HepG2 (cell line): ENCODE results near the gene TEX19. TPM values are rescaled to one million over a fixed set of nuclear protein-coding genes. Genes with fewer than 3 reads are reported as not detected.
A peak's percentile ranks its signal among the peaks of the same experiment; 100 is the strongest.

Experiments
- ATAC-seq: fragments of 200-7000 bp; cut with Tn5 transposase; 3 replicates; pipeline ENCODE4 v1.9.1; 2020; ENCODE audit warnings: mild to moderate bottlenecking, moderate library complexity
- BruUV-seq: library from RNA; stranded (reverse); fragments of 400-500 nt; replicated peaks from 2 replicates; lab custom pipeline; 2021; lab: Mats Ljungman, UMichigan
- CTCF ChIA-PET: fragments of 300-600 bp; formaldehyde crosslinking; extraction: SDS; loops from one replicate; lab custom pipeline; 2021; ENCODE audit warnings: low total read pairs, inconsistent platforms, low intra/inter-chr PET ratio; lab: Yijun Ruan, JAX
- POLR2A ChIA-PET: fragments of 350-600 bp; sonication (Branson Sonifier 250); formaldehyde crosslinking; loops from one replicate; lab custom pipeline; 2020; ENCODE audit warnings: antibody characterized with exemption, inconsistent platforms; lab: Yijun Ruan, JAX
- DNase-seq: peaks from one replicate; pipeline ENCODE4 v3.0.0-alpha.2; 2015; ENCODE audit warnings: low spot score
- FAIRE-seq: peaks from 3 replicates; lab custom pipeline; 2011; peaks lifted over from hg19 to GRCh38; lab: Jason Lieb, UNC
- H2AFZ ChIP-seq: one replicate; pipeline ENCODE4 v1.6.1; 2011; ENCODE audit warnings: low read length, inconsistent platforms
- H3K27ac ChIP-seq: fragments of 300-600 bp; 3 replicates; pipeline ENCODE4 v1.8.0; 2011; ENCODE audit warnings: mixed run types, mild to moderate bottlenecking, mixed read lengths, low read length, inconsistent platforms; ENCODE audit not compliant: insufficient read depth; ENCODE audit errors: extremely low read length
- H3K27me3 ChIP-seq, 2 experiments: fragments of 200-600 bp in 1 of 2; 2 replicates in 1 of 2; 3 replicates in 1 of 2; pipeline versions ENCODE4 v1.6.0 to v1.8.0; 2011; ENCODE audit warnings: low read length in 2 of 2, mild to moderate bottlenecking in 2 of 2, moderate library complexity in 2 of 2, inconsistent platforms in 1 of 2; ENCODE audit not compliant: insufficient read depth in 2 of 2, control insufficient read depth in 1 of 2
- H3K36me3 ChIP-seq, 2 experiments: fragments of 200-600 bp in 1 of 2; replicated peaks in 1 of 2; 2 replicates in 1 of 2; 3 replicates in 1 of 2; pipeline versions ENCODE4 v1.5.1 to v1.8.0; 2011; ENCODE audit warnings: low read length in 2 of 2, inconsistent platforms in 1 of 2; ENCODE audit not compliant: insufficient read depth in 2 of 2, control insufficient read depth in 1 of 2
- H3K4me1 ChIP-seq: 2 replicates; pipeline ENCODE4 v1.5.1; 2012; ENCODE audit warnings: low read length, inconsistent platforms; ENCODE audit not compliant: insufficient read depth
- H3K4me2 ChIP-seq: 2 replicates; pipeline ENCODE4 v1.6.0; 2011; ENCODE audit warnings: low read depth, low read length, inconsistent platforms
- H3K4me3 ChIP-seq, 3 experiments: fragments of 200-600 bp in 1 of 3; sonication (generic), shearing (Covaris generic) in 1 of 3; replicated peaks in 1 of 3; 2 replicates each; pipeline ENCODE4 v1.5.1; 2011 to 2016; ENCODE audit warnings: low read length in 3 of 3, inconsistent platforms in 2 of 3, low read depth in 2 of 3, mild to moderate bottlenecking in 2 of 3, control low read depth in 1 of 3, mixed read lengths in 1 of 3; ENCODE audit not compliant: insufficient read depth in 1 of 3
- H3K79me2 ChIP-seq: one replicate; pipeline ENCODE4 v1.6.1; 2011; ENCODE audit warnings: low read length, inconsistent platforms; ENCODE audit not compliant: insufficient read depth
- H3K9ac ChIP-seq: 2 replicates; pipeline ENCODE4 v1.6.0; 2011; ENCODE audit warnings: mild to moderate bottlenecking, low read depth, low read length, inconsistent platforms; ENCODE audit not compliant: insufficient read depth
- H3K9me3 ChIP-seq: 2 replicates; pipeline ENCODE4 v1.5.1; 2012; ENCODE audit warnings: mild to moderate bottlenecking, low read length
- H4K20me1 ChIP-seq: 2 replicates; pipeline ENCODE4 v1.6.0; 2011; ENCODE audit warnings: inconsistent platforms, mild to moderate bottlenecking, low read length, moderate library complexity; ENCODE audit not compliant: insufficient read depth
- AGO2 ChIP-seq: fragments of 200-400 bp; formaldehyde crosslinking; optimal IDR thresholded peaks from 2 replicates; pipeline ENCODE3; 2017; ENCODE audit warnings: mild to moderate bottlenecking, low read depth, low read length, moderate library complexity
- DNMT1 ChIP-seq: sonication (generic); formaldehyde crosslinking; IDR thresholded peaks from 2 replicates; pipeline ENCODE4 v1.5.1; 2020; ENCODE audit warnings: mild to moderate bottlenecking, missing genetic modification reagents
- HES4 ChIP-seq: sonication (generic); formaldehyde crosslinking; IDR thresholded peaks from 2 replicates; pipeline ENCODE4 v1.9.0; 2021; ENCODE audit warnings: mild to moderate bottlenecking, missing genetic modification reagents, borderline replicate concordance
- SRY ChIP-seq: sonication (generic); formaldehyde crosslinking; IDR thresholded peaks from 2 replicates; pipeline ENCODE4 v1.8.0; 2022; ENCODE audit warnings: mild to moderate bottlenecking, missing genetic modification reagents
- WIZ ChIP-seq: sonication (generic); formaldehyde crosslinking; IDR thresholded peaks from 2 replicates; pipeline ENCODE4 v1.5.1; 2020; ENCODE audit warnings: mild to moderate bottlenecking, missing genetic modification reagents
- WGBS: methylation state at CpG from one replicate; pipeline ENCODE4 v1.1.6; 2017; ENCODE audit warnings: low lambda C conversion rate; 5-methylcytosine and 5-hydroxymethylcytosine counted together
- in situ Hi-C: cut with HindIII; loops from 2 replicates; pipeline ENCODE4 v1.10.0; 2017; ENCODE audit warnings: low pct_unique_long_range_greater_than_20kb; ENCODE audit not compliant: extremely low pct_ligation_motif_present
- intact Hi-C: fragments of 100-400 bp; cut with micrococcal nuclease; formaldehyde crosslinking; loops from one replicate; pipeline ENCODE4 v1.10.0; 2022; ENCODE audit not compliant: unreplicated experiment
- polyA plus RNA-seq, 8 experiments: library from polyadenylated mRNA; depleted of rRNA in 3 of 8; stranded (reverse) in 7 of 8; unstranded in 1 of 8; fragments of >200 nt; fragmentation: Illumina TruSeq in 4 of 8; extraction: Trizol in 4 of 8; gene quantifications; 2 replicates each; pipeline versions ENCODE4 v1.2.1 to v1.2.3, GENCODE V29; 2011 to 2016; ENCODE audit warnings: low read depth in 4 of 8, missing spikeins in 1 of 8, mixed read lengths in 1 of 8; ENCODE audit not compliant: insufficient read depth in 1 of 8
- total RNA-seq, 5 experiments: library from RNA; depleted of rRNA; stranded (reverse); fragments of >200 nt; fragmentation: Illumina TruSeq; extraction: Trizol; gene quantifications; 2 replicates each; pipeline ENCODE4 v1.2.3, GENCODE V29; 2016; ENCODE audit warnings: low read depth in 1 of 5
- TF ChIP-seq, protein P1 (sequence below): sonication (generic); formaldehyde crosslinking; IDR thresholded peaks from 2 replicates; pipeline ENCODE4 v1.4.0; 2020; ENCODE audit warnings: missing genetic modification reagents
- TF ChIP-seq, protein P2 (sequence below): sonication (generic); formaldehyde crosslinking; IDR thresholded peaks from 2 replicates; pipeline ENCODE4 v1.4.0; 2020; ENCODE audit warnings: missing genetic modification reagents; ENCODE audit errors: not compliant biosample characterization

Gene TEX19
- total and polyA plus RNA-seq, 2 of the 13 experiments (the other 11 are each of a cell fraction or from before 2014, with no cell fraction given), result 1.3 to 6.0 TPM

DNA sequence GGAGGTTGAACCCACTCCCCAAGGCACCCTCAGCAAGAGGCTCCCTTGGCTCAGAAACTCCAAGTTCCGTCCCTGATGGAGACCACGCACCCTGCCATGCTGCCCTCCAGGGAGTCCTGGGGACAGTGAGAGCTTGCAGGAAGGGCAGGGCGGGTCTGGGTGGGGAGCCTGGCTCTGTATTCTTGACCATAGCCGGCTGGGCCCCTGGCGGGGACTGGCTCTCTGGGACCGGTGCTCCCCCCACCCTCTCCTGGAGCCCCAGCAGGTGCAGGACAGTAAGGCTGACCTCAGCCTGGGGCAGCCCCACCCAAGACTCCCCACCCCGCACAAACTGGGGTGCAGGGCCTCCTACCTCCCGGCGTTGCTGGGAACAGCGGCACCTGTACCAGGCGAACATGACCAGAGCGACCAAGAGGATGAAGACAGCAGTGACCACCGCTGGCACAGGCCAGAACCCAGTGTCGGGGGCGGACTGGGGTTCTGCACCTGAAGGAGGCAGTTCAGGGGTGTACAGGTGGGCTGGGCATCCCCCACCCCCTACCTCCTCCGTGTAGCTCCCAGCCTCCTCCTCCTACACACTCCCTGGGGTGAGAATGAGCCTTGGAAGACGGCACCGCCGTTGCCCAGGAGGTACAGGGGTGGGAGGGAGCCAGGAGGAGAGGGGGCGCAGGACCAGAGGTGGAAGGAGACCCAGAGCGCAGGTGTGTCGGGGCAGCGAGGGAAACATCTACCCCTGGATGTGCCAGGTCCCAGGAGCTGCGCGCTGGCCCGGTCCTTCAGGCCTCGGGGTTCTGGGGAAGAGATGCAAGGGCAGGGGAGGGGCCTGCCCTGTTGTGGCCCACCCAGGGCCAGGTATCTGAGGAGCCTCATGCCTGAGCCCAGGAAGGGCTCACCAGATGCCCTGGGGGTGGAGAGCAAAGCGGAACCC, 36.3 kb upstream of the TEX19 start:
- 92% methylated on average over 28 of the region's 28 CpGs for WGBS
- FAIRE-seq, result no peak
- ATAC-seq, result no peak

GRCh38 chr17:82323514-82324234, 35.4 kb upstream of the TEX19 start:
- TF ChIP-seq, protein P1, sequence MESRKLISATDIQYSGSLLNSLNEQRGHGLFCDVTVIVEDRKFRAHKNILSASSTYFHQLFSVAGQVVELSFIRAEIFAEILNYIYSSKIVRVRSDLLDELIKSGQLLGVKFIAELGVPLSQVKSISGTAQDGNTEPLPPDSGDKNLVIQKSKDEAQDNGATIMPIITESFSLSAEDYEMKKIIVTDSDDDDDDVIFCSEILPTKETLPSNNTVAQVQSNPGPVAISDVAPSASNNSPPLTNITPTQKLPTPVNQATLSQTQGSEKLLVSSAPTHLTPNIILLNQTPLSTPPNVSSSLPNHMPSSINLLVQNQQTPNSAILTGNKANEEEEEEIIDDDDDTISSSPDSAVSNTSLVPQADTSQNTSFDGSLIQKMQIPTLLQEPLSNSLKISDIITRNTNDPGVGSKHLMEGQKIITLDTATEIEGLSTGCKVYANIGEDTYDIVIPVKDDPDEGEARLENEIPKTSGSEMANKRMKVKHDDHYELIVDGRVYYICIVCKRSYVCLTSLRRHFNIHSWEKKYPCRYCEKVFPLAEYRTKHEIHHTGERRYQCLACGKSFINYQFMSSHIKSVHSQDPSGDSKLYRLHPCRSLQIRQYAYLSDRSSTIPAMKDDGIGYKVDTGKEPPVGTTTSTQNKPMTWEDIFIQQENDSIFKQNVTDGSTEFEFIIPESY (CRISPR knock-in tag), result peak; percentile 67
- no peak for TF ChIP-seq SRY (CRISPR knock-in tag)
- TF ChIP-seq WIZ, result no peak
- TF ChIP-seq HES4 (CRISPR knock-in tag), result 0 out of 2 replicates have a peak, but pooled peaks have one; percentile 39
- TF ChIP-seq DNMT1 (CRISPR knock-in tag), result no peak
- peaks cover 4% of the 10 kb centered on the region for H3K79me2 ChIP-seq
- no peaks in the 10 kb centered on the region for H4K20me1 ChIP-seq
- no TSS peak for BruUV-seq
- no peaks in the 10 kb centered on the region for H3K27me3 ChIP-seq
- H3K27ac ChIP-seq, result no peak overlapping the region
- no peak overlapping the region for H3K9ac ChIP-seq
- H3K4me1 ChIP-seq, result peaks cover 90% of the 10 kb centered on the region
- FAIRE-seq (no peak), ATAC-seq (no peak), DNase-seq (no peak)
- ChIA-PET CTCF (no interaction called here), POLR2A (interaction anchor here (1.2 to 20.8 kb wide), 4 partner anchors 23 to 83 kb away, joined by 7 to 270 read pairs (median 47); no protein-coding TSS in a partner anchor)
- no peaks in the 10 kb centered on the region for H3K36me3 ChIP-seq
- WGBS, result 80% methylated on average over 16 of the region's 21 CpGs
- no peak overlapping the region for H2AFZ ChIP-seq
- no peaks in the 10 kb centered on the region for H3K9me3 ChIP-seq
- in situ Hi-C loops, result loop anchor here (5.0 kb wide), 1 partner anchor 81 kb away; no protein-coding TSS in a partner anchor
- intact Hi-C loops, result no loop called here
- H3K4me2 ChIP-seq, result no peak overlapping the region
- no peak overlapping the region for H3K4me3 ChIP-seq

More for the DNA sequence above, 36.3 kb upstream of the TEX19 start:
- no peaks in the 10 kb centered on the region for H3K36me3 ChIP-seq
- BruUV-seq, result no TSS peak
- no peak overlapping the region for H3K4me2 ChIP-seq
- POLR2A ChIA-PET, result interaction anchor here (1.2 to 20.8 kb wide), 3 partner anchors 22 to 31 kb away, joined by 7 to 270 read pairs (median 54); no protein-coding TSS in a partner anchor
- H2AFZ ChIP-seq, result no peak overlapping the region
- DNase-seq, result no peak
- no peak overlapping the region for H3K27ac ChIP-seq
- peaks cover 90% of the 10 kb centered on the region for H3K4me1 ChIP-seq
- H3K27me3 ChIP-seq, result no peaks in the 10 kb centered on the region
- H3K9me3 ChIP-seq, result no peaks in the 10 kb centered on the region
- no peak overlapping the region for H3K9ac ChIP-seq
- H3K4me3 ChIP-seq, result no peak overlapping the region
- no peaks in the 10 kb centered on the region for H3K79me2 ChIP-seq
- CTCF ChIA-PET, result interaction anchor here (3.1 kb wide), 1 partner anchor 22 kb away, joined by 26 read pairs; no protein-coding TSS in a partner anchor
- H4K20me1 ChIP-seq, result no peaks in the 10 kb centered on the region
- intact Hi-C loops, result no loop called here
- TF ChIP-seq, protein P2, sequence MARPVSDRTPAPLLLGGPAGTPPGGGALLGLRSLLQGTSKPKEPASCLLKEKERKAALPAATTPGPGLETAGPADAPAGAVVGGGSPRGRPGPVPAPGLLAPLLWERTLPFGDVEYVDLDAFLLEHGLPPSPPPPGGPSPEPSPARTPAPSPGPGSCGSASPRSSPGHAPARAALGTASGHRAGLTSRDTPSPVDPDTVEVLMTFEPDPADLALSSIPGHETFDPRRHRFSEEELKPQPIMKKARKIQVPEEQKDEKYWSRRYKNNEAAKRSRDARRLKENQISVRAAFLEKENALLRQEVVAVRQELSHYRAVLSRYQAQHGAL (CRISPR knock-in tag), result no peak
- TF ChIP-seq AGO2, result peak; percentile 21
- in situ Hi-C loops, result loop anchor here (5.0 kb wide), 1 partner anchor 80 kb away; no protein-coding TSS in a partner anchor
